NCI-H345 (cell line): ENCODE data around the gene SDCCAG8.

ENCODE experiments used
- DNase-seq: peaks from one replicate; lab custom pipeline; 2025; lab: John Stamatoyannopoulos, UW

The SDCCAG8 gene

DNA sequence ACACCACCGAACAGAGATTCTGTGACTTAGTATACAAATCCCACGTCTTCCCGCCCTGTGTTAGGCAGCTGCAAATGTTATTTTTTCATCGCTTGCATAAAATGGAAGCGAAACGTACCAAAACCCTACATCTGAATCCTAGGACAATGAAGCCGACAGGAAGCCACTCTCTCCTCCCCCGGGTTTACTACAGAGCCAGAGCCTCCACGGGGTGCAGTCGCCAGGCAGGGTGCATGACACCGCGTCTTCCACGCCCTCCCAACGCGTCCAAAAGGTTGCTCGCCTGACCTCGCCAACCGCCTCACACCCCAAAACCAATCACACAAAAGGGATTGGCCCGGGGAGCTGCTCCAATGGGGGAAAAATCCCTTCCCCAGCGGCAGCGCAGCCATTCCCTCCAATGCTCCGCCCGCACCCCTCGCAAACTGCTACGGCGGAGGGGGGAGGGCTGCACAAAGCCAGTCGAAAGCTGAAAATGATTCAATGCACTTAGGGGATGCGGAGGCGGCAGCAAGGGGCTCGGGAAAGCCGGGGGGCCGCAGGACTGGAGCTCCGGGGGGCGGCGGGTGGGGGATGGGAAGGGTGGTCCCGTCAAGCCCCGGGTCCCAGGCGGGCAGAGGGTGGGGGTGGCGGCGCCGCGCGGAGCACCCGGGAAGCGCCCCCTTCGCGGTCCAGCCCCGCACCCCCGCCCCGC, 1.5 kb upstream of the SDCCAG8 start:
- peak; percentile 71 for DNase-seq

- DNase-seq = peak; percentile 99
Observed at GRCh38 chr1:243254927-243255790, 682 bp upstream of the SDCCAG8 start, which contains the start of gene CEP170. CEP170 (minus strand) TSS chr1:243255281; CDS start chr1:243225280, 30,001 bp downstream.

DNA sequence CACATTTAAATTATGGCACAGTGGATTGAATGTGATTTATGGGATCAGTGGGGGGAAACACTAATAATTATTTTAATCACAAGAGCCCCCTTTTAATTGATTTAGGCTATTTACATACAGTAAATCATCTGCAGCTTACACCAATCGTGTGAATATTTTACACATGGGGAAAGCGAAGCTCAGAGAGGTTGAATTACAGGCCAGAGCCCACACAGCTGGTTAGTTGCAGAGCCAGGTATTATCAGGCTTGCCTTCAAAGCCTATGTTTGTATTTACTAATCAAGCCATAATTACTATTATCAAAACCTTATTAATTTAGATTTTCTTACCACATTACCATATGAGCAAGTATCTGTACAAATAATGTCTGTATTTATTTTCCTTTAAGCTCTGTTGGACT, 749 bp downstream of the SDCCAG8 start:
- no peak for DNase-seq

DNA sequence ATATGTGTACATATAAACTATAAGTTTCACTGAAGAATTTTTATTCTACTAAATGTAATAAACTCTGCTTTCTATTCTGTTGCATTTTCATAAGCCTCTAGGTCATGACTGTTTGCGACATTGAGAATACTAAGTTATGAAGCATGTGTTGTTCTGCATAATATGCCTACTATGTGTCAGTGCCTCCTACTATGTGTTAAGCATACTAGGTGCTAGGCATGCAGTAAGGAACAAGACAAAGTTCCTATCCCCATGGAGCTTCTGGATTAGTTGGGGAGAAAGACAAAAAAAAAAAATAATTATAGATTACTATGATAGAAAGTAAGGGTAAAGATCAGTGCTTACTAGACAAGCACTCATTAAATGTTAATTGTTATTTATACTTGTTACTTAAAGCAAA, 1.3 kb downstream of the SDCCAG8 start:
- DNase-seq = no peak

DNA sequence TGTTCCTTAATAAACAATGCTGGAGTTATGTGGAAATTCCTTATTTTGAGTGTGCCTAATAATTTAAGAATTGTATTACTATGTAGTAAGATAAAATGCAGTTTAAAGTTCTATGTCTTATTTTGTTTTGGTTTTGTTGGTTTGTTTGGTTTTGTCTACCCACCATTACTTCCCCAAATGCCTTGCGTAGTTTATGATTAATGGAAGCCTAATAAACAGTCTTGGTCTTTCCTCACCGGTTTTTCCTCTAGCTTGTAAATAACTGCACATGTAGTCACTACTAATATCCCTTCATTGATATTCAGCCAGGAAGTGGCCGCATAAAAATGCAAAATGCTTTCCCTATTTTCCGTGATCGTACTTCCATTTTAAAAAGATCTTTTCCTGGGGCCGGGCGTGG, 2.9 kb downstream of the SDCCAG8 start:
- DNase-seq = no peak

GRCh38 chr1:243260221-243260880, 4.5 kb downstream of the SDCCAG8 start:
- DNase-seq = no peak

GRCh38 chr1:243261390-243261789, 5.5 kb downstream of the SDCCAG8 start:
- no peak for DNase-seq

DNA sequence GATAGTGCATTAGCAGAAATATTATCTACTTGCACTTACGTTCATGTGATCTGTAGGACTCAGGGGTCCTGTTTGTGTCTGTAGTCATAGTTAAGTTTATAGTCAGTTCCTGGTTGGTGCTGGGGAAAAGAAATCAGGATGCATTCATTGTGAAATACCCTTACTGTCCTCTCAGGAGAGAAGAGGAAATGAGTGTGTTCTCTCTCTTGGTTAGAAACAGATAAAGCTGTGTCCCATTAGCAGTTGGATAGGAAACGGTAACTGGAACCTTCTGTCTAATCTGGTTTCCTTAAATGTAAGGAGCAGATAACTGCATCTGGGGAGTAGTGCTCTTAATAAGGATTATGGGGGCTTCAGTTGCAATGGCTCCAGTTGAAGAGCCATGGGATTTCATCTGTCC, 8.9 kb downstream of the SDCCAG8 start:
- DNase-seq = no peak

GRCh38 chr1:243266231-243266630, 10.4 kb downstream of the SDCCAG8 start:
- no peak for DNase-seq

DNA sequence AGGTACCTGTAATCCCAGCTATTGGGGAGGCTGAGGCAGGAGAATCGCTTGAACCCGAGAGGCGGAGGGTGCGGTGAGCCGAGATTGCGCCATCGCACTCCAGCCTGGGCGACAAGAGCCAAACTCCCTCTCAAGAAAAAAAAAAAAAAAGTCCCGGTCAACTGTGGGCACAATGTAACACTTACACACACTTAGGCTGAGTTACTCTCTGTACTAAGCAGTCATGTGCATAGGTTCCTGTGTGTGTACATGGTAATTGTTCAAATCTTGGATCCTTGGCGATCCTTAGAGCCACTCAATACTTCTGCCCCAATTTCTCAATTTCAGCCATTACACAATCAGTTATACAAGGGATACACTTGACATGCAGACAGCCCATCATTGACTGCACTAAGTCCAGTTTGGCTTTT, 11.6 kb downstream of the SDCCAG8 start:
- DNase-seq = no peak

DNA sequence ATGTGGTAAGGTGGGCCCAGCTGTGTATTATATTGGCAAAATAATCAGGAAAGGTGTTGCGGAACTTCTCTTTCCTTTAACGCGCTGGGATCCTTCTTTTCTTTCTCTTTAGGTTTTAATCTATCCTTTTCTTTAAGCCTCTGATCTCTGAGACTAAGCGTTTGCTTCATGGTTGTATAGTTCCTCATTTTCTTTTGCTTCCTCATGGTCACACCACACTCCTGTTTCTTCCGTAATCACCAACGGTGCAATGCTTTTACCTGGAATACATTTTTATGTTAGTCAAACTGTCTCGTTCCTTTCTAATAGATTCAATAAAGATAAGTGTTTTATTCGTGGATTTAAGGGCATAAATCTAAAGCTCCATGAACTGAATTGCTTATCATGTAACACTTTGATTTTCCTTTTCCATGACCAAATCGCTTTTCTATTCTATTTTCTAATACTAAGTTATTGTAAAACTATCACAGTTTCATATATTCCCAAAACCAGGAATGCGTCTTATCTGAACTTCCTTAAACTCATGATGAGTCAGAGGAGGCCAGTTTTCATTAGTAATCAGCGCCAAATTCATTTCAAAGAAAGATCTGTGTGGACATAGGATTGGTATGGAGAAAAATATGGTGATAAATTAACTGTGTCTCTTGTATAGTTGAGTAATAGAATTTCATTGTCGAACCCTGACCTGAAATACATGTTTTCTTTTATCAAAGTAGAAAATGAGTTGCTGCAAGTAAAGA, 12.2 kb downstream of the SDCCAG8 start:
- DNase-seq = no peak

- DNase-seq = no peak
Observed at GRCh38 chr1:243268751-243269460, 13.1 kb downstream of the SDCCAG8 start.

DNA sequence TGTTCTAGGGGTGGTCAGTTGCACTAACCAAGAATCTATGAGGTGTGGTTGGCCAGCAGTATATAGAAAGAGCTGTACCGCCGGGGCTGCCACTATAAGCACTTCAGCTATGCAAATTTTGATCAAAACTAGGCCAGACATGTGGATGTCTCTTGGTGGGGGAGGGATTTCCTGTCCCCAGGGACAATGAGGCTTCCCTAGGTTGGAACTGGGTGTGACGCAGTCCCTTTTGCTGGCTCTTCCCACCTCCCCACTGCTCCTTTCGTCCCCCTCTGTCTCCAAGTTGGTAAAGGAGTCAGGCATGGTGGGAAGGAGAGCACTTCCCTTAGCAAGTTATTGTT, 13.6 kb downstream of the SDCCAG8 start:
- DNase-seq = no peak

DNA sequence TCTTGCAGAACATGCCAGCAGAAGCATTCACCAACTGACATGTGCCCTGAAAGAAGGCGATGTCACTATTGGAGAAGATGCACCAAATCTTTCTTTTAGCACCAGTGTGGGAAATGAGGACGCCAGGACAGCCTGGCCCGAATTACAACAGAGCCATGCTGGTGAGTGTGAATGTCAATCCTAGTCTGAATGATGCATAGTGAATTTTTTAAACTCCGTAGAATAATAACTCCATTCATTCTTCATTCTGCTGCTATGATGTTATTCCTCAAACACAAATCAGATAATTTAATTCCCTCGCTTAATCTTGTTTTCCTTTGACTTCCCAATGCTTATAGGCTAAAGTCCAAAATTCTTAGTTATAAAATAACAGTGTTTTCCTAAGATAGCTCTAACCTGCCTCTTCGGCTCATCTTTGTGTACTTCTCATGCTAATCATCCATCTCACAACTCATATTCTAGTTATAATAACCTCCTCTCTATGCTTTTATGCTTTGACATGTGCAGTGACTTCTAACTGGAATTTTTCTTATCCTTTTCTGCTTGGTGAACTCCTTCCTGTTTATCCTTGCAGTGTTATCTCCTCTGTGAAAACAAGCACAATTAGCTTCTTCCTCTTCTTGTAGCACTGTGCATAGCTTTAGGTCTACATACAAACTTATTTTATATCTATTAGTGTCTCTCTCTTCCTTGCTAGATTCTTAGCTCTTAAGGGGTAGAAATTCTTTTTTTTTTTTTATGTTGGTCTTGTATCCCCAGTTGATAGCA, 14.4 kb downstream of the SDCCAG8 start:
- DNase-seq = no peak

GRCh38 chr1:243271996-243272395, 16.2 kb downstream of the SDCCAG8 start:
- no peak for DNase-seq

DNA sequence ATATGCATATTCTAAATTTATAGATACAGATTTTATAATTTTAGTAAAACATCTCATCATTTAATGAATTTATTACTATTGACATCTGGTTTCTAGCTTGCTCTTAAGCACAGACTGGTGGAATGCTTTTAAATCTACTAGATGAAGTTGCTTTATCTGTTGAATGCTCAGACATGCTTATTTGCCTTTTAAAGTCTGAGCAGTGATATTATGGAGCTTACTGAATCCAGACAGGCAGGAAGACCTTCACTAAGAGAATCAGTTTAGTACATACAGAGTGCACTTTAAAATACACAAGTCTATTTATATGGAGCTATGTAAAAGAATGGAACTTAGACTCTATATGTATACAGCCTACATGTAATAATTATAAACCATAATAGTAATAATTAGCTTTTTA, 16.6 kb downstream of the SDCCAG8 start:
- DNase-seq = no peak

DNA sequence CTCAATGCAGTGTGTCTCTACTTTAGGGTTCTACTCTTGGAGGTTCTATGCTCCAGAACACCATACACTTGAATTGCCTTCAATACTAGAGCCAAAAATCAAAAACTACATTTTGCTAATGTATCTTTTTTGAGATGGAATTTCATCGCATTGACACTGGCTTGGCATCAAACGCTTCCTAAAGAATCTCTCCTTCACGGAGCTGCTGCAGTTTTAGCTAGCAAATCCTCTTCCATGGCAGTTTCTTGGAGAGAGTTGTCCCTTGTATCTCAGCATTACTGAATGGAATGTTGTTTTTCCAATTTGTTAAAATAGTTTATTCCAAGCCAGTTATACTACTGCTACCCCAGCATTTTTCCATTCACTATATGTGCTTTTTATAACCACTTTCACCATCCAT, 17.7 kb downstream of the SDCCAG8 start:
- DNase-seq = no peak

DNA sequence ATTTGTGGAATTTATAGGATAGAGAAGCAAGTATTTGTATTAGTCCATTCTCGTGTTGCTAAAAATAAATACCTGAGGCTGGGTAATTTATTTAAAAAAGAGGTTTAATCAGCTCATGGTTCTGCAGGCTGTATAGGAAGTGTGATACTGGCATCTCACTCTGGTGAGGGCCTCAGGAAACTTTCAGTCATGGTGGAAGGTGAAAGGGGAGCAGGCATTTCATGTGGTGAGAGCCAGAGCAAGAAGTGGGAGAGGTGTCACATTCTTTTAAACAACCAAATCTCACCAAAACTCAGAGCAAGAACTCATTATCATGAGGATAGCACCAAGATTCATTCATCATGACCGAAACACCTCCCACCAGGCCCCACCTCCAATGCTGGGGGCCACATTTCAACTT, 18.1 kb downstream of the SDCCAG8 start:
- DNase-seq = no peak

GRCh38 chr1:243275316-243275715, 19.5 kb downstream of the SDCCAG8 start:
- DNase-seq = no peak

DNA sequence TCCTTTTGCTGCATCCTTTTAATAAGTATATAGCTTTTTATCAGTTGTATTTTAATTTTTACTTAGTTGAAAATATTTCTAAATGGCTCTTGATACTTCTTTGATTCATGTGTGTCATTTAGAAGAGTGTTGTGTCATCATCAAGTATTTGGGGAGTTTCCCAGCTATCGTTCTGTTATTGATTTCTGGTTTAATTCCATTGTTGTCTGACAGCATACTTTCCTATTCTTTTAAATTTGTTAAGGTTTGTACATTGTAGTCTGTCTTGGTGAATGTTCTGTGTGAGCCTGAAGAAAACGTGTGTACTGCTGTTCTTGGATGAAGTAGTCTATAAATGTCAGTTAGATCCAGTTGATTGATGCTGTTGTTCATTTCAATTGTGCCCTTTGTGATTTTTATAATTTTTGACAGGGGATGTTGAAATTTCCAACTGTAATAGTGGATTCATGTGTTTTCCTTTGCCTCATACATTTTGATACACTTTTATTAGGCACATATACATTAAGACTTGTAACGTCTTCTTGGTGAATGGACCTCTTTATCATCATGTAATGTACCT, 24.8 kb downstream of the SDCCAG8 start:
- no peak for DNase-seq

DNA sequence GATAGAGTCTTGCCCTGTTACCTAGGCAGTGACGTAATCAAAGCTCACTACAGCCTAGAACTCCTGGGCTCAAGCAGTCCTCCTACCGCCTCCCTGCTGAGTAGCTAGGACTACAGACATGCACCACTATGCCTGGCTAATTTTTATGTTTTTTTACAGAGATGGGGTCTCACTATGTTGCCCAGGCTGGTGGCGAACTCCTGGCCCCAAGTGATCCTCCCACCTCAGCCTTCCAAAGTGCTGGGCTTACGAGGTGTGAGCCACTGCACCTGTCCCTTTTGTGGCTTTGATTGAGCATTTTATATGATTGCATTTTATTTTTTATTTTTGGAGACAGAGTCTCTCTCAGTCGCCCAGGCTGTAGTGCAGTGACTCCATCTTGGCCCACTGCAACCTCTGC, 25.8 kb downstream of the SDCCAG8 start:
- DNase-seq = no peak
